ENCODE measurements around the gene KDM2B. TPM values are rescaled to one million over a fixed set of nuclear protein-coding genes. Genes with fewer than 3 reads are reported as not detected.
"Not testable (repeated sequence)": the region's sequence is repeated elsewhere in the genome, so short reads cannot be mapped to it uniquely, and the experiment has no call there.

KDM2B gene
- total RNA-seq, 1 donor, result 63.7 TPM

- Histone ChIP-seq H3K4me1 (ENCODE audit: insufficient read depth, low read length) (no peaks in the 10 kb centered on the region), H3K4me3 (ENCODE audit: low read length) (no peak overlapping the region), H3K9me3 (ENCODE audit: low read depth, low read length) (no peaks in the 10 kb centered on the region), H3K27me3 (ENCODE audit: insufficient read depth, low read length) (no peaks in the 10 kb centered on the region)
Measured at GRCh38 chr12:121602766-121603165, 21.9 kb upstream of the KDM2B start.

- Histone ChIP-seq H3K4me3 (ENCODE audit: low read length) (no peak overlapping the region), H3K9me3 (ENCODE audit: low read depth, low read length) (no peaks in the 10 kb centered on the region), H3K4me1 (ENCODE audit: insufficient read depth, low read length) (no peaks in the 10 kb centered on the region), H3K27me3 (ENCODE audit: insufficient read depth, low read length) (no peaks in the 10 kb centered on the region)
Measured at GRCh38 chr12:121600702-121601336, 20.0 kb upstream of the KDM2B start.

GRCh38 chr12:121596526-121596925 lies 15.7 kb upstream of the KDM2B start:
- no peaks in the 10 kb centered on the region for H3K9me3 ChIP-seq (ENCODE audit: low read depth, low read length)
- H3K27me3 ChIP-seq (ENCODE audit: insufficient read depth, low read length), result no peaks in the 10 kb centered on the region
- peaks cover 12% of the 10 kb centered on the region for H3K4me1 ChIP-seq (ENCODE audit: insufficient read depth, low read length)
- no peak overlapping the region for H3K4me3 ChIP-seq (ENCODE audit: low read length)

DNA sequence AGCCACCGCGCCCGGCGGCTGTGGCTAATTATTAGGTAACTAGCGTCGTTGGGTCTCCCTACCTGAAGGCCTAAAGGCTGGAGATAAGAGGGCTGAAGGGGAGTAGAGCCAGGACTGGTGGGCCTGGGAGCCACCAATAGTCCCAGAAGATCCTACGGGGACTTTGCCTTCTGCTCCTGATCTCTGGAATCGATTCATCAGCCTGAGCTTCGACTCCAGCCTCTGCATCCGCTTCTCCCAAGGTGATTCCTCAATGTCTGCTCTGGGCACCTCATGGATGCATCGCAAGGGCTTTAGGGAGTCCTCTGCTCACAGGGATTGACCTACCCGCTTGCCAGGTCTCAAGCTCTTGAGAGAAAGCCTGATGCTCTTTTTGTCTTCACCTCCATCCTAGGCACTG lies 14.7 kb upstream of the KDM2B start:
- no peak overlapping the region for H3K4me3 ChIP-seq (ENCODE audit: low read length)
- H3K4me1 ChIP-seq (ENCODE audit: insufficient read depth, low read length), result peaks cover 22% of the 10 kb centered on the region
- no peaks in the 10 kb centered on the region for H3K27me3 ChIP-seq (ENCODE audit: insufficient read depth, low read length)
- no peaks in the 10 kb centered on the region for H3K9me3 ChIP-seq (ENCODE audit: low read depth, low read length)

DNA sequence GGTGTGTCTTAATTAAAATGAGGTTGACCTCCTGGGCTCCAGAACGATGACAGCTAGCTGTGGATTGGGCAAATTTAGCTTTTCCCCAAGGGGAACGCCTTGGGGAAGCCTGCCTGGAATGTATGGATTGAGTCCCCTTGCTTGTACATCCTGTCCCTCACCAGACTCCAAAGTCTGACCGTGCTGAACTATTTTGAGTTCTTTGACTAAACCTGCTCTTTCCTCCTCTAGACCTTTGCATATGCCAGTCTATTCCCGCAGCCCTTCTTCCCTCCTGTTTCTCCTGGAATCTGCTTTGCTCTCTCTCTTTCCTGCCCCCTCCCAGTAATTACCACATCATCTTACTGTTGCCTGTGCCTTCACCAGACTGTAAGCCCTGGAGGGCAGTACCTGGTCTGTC lies 11.5 kb upstream of the KDM2B start:
- no peaks in the 10 kb centered on the region for H3K9me3 ChIP-seq (ENCODE audit: low read depth, low read length)
- no peaks in the 10 kb centered on the region for H3K27me3 ChIP-seq (ENCODE audit: insufficient read depth, low read length)
- H3K4me3 ChIP-seq (ENCODE audit: low read length), result no peak overlapping the region
- H3K4me1 ChIP-seq (ENCODE audit: insufficient read depth, low read length), result peaks cover 38% of the 10 kb centered on the region

DNA sequence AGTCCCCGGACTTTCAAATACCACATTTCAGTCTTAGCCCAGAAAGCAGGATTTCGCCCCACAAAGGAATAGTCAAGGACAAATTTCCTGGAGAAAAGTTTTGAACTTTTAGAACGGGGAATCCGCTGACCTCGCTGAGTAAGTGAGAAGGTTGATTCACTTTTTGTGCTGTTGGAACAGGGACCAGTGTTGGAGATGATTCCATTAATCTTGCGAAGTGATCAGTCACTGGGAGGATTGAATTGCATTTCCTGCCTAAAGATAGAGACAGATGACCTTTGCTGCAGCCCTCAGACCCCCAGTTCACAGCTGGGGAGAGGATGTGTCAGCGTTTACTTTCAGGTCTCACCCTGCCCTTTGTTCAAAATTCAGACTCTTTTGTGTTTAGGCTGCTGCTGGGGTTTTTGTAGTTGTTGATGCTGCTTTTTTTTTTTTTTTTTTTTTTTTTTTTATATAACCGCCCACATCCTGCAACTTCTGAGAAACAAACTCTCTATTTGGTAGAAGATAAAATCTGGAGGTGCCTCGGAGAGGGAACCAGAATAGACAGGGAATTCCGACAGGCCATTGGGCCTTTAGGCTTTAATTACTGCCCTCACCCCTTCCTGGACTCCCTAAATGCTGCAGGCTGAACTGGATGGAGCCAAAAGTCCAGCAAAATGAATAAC lies 9.8 kb upstream of the KDM2B start:
- Histone ChIP-seq H3K9me3 (ENCODE audit: low read depth, low read length) (no peaks in the 10 kb centered on the region), H3K4me1 (ENCODE audit: insufficient read depth, low read length) (peaks cover 38% of the 10 kb centered on the region), H3K4me3 (ENCODE audit: low read length) (peak overlapping the region; percentile 32)

DNA sequence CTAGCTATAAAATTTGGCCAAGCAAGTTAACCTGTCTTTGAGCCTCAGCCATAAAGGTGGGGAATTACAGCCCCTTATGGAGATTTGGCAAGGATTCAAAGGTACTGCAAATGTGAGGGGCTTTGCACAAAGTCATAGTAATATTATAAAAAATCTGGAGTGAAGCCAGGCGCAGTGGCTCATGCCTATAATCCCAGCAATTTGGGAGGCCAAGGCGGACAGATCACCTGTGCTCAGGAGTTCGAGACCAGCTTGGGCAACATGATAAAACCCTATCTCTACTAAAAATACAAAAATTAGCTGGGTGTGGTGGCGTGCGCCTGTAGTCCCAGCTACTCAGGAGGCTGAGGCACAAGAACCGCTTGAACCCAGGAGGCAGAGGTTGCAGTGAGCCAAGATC lies 4.1 kb upstream of the KDM2B start:
- not testable (repeated sequence) for H3K27me3 ChIP-seq (ENCODE audit: insufficient read depth, low read length); H3K9me3 ChIP-seq (ENCODE audit: low read depth, low read length); H3K4me3 ChIP-seq (ENCODE audit: low read length)
- peaks cover 39% of the 10 kb centered on the region for H3K4me1 ChIP-seq (ENCODE audit: insufficient read depth, low read length)

More for the DNA sequence above, 9.8 kb upstream of the KDM2B start:
- no peaks in the 10 kb centered on the region for H3K27me3 ChIP-seq (ENCODE audit: insufficient read depth, low read length)

DNA sequence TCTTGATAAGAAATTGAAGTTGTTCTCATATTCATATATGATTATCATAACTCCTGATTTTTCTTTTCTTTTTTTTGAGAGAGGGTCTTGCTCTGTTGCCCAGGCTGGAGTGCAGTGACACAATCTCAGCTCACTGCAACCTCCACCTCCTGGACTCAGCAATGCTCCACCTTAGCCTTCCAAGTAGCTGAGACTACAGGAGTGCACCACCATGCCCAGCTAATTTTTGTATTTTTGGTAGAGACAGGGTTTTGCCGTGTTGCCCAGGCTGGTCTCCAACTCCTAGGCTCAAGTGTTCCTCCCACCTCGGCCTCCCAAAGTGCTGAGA lies 2.5 kb upstream of the KDM2B start:
- H3K9me3 ChIP-seq (ENCODE audit: low read depth, low read length); H3K27me3 ChIP-seq (ENCODE audit: insufficient read depth, low read length); H3K4me3 ChIP-seq (ENCODE audit: low read length): not testable (repeated sequence)
- H3K4me1 ChIP-seq (ENCODE audit: insufficient read depth, low read length), result peaks cover 36% of the 10 kb centered on the region

DNA sequence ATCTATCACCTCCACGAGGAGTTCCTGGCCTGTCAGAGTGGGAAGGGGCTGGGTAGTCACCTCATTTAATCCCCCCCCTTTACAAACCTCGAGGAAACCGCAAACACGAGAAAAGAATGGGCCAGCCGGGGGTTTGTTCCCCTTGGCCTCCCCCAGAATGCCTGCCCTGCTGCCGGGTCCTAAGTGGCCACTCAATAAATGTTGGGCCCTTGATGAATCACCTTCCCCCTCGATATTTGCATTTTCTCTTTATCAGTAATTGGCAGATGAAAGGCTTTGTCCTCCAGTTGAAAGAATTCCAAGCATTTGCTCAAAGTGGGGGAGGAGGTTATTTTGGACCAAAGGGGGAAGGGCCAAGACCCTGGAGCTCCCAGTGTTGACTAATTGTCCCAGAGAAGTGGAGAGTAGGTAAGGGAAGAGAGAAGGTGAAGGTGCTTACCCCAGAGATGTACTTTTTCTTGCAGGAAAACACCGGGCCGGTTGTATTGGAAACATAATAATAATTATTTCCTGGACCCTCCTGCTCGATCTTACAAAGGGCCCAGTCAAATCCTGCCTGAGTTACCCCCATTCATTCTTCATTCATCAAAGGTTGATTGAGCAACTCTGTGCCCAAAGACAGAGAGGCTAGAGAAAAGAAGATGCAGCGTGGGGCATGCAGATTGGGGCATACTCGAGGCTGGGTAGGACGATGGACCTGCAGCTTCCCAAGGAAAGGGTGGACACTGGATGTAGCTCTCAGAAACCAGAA lies 1.9 kb upstream of the KDM2B start:
- no peaks in the 10 kb centered on the region for H3K27me3 ChIP-seq (ENCODE audit: insufficient read depth, low read length)
- H3K4me1 ChIP-seq (ENCODE audit: insufficient read depth, low read length), result peaks cover 41% of the 10 kb centered on the region
- no peaks in the 10 kb centered on the region for H3K9me3 ChIP-seq (ENCODE audit: low read depth, low read length)
- H3K4me3 ChIP-seq (ENCODE audit: low read length), result no peak overlapping the region

GRCh38 chr12:121581686-121582429 lies 1.0 kb upstream of the KDM2B start:
- Histone ChIP-seq H3K4me3 (ENCODE audit: low read length) (peak overlapping the region; percentile 44), H3K4me1 (ENCODE audit: insufficient read depth, low read length) (peaks cover 49% of the 10 kb centered on the region), H3K9me3 (ENCODE audit: low read depth, low read length) (no peaks in the 10 kb centered on the region), H3K27me3 (ENCODE audit: insufficient read depth, low read length) (no peaks in the 10 kb centered on the region)

DNA sequence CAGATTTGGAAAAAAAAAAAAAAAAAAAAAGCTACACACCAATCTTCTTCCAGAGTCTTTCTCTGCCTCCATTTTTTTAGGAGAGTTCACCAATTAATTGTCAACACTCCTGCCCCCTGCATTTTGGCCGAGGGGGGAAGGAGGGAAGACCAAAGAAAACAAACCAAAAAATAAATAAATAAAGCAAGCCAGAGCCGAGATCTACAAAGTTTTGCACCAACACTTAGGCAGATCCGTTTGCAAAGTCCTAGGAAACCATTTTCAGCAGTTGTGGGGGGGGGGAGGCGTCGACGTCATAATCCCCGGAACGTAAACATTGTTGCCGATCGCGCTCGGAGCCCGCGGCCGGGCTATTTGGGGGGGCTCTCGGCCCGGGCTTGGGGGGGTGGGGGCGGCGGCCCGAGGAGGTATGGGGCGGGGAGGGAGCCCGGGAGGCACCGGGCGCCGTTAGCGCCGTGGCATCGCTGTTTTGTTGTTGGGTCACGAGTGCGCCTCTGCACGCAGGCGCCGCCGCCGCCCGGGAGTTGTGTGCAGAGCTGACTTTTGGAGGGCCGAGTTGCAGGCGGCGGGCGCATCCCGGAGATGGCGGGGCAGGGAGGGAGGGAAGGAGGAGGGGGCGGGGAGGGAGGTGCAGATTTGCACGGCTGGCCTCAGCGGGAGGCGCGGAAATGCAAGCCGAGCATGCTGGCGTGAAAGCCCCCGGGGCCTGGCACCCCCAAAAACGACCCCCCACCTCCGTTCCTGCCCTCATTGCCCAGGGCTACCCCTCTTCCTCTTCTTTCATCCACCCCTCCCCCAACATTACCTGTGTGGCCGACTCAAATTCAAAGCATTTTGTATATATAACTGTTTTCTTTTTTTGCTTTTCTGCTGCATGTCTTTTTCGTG lies 598 bp downstream of the KDM2B start:
- H3K4me3 ChIP-seq (ENCODE audit: low read length), result peak overlapping the region; percentile 75
- H3K9me3 ChIP-seq (ENCODE audit: low read depth, low read length), result no peaks in the 10 kb centered on the region
- peaks cover 49% of the 10 kb centered on the region for H3K4me1 ChIP-seq (ENCODE audit: insufficient read depth, low read length)
- no peaks in the 10 kb centered on the region for H3K27me3 ChIP-seq (ENCODE audit: insufficient read depth, low read length)

GRCh38 chr12:121579190-121579791 lies 1.5 kb downstream of the KDM2B start:
- H3K4me1 ChIP-seq (ENCODE audit: insufficient read depth, low read length), result peaks cover 49% of the 10 kb centered on the region
- H3K9me3 ChIP-seq (ENCODE audit: low read depth, low read length), result no peaks in the 10 kb centered on the region
- H3K27me3 ChIP-seq (ENCODE audit: insufficient read depth, low read length), result no peaks in the 10 kb centered on the region
- peak overlapping the region; percentile 75 for H3K4me3 ChIP-seq (ENCODE audit: low read length)

DNA sequence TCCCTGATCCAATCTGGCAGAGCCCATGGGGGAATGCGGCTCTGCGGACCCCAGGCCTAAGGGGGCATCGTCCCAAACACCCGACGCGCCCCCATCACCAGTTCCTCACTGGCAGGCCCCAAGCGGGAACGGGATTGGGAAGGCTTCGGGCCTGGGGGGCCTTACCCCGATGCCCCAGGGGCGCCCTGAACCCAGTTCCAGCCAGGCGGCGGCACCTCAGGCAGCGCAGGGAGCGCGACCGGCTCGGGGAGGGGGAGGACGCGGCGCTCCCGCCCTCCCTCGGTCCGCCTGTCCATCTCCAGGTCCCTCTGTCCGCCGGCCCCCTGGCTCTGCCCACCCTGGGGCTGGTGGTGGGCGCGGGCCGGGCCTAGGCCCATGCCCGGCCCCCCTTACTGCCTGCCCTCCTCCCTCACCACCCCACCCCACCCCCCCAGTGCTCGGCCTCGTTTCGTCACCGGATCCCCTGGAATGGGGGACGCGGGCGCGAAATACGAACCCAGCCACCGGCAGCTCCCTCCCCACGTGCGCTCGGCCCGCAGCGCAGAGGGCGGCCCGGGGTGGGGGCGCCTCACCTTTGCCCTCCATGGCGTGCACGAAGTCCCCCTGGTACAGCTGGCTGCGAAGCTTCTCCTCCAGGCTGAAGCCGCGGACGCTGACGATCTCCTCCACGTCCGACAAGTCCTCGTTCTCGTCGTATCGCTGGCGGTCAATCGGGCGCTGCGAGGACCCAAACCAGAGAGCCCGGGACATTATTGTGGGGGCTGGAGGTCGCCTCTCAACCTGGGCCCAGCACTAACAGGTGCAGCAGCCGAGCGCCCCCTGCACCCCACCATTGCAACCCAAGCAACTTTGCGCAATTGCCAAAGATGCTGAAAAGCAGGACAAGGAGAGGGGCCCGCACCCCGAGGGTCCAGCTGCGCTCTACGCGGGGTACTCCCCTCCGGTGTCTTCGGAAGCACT lies 2.3 kb downstream of the KDM2B start:
- Histone ChIP-seq H3K27me3 (ENCODE audit: insufficient read depth, low read length) (no peaks in the 10 kb centered on the region), H3K4me1 (ENCODE audit: insufficient read depth, low read length) (peaks cover 49% of the 10 kb centered on the region), H3K9me3 (ENCODE audit: low read depth, low read length) (no peaks in the 10 kb centered on the region), H3K4me3 (ENCODE audit: low read length) (peak overlapping the region; percentile 75)
